Activated T-helper 2 cell treated with anti-CD3 and anti-CD28 coated beads, Interferon-gamma antibody, Interleukin-2, Interleukin-4, amounts not matched to agents 10 μg/mL and 5 μg/mL and 100 μg/mL, durations not matched to agents 14 hours and 24 hours and 36 hours (primary cell): ENCODE measurements around the gene RHBDF2. TPM values are rescaled to one million over a fixed set of nuclear protein-coding genes. Genes with fewer than 3 reads are reported as not detected.
A peak's percentile ranks its signal among the peaks of the same experiment; 100 is the strongest.

ENCODE experiments used
- DNase-seq: peaks from one replicate; pipeline ENCODE4 v3.0.0; 2021; ENCODE audit warnings: low spot score
- H3K27ac Mint-ChIP-seq: one replicate; pipeline ENCODE4 v1.8.0; 2021; ENCODE audit warnings: mixed read lengths
- H3K27me3 Mint-ChIP-seq: one replicate; pipeline ENCODE4 v1.8.0; 2021; ENCODE audit warnings: low read depth, mixed read lengths
- H3K36me3 Mint-ChIP-seq: one replicate; pipeline ENCODE4 v1.8.0; 2021; ENCODE audit warnings: low read depth, mixed read lengths
- H3K4me1 Mint-ChIP-seq: one replicate; pipeline ENCODE4 v1.8.0; 2021; ENCODE audit warnings: low read depth, mixed read lengths
- H3K4me3 Mint-ChIP-seq: one replicate; pipeline ENCODE4 v1.8.0; 2021; ENCODE audit warnings: low read depth, mild to moderate bottlenecking, moderate library complexity, mixed read lengths
- H3K9me3 Mint-ChIP-seq: one replicate; pipeline ENCODE4 v1.8.0; 2021; ENCODE audit warnings: mixed read lengths
- intact Hi-C: fragments of 100-400 bp; cut with micrococcal nuclease; formaldehyde crosslinking; loops from one replicate; pipeline ENCODE4 v1.15.1; 2023
- total RNA-seq: library from RNA; stranded (reverse); gene quantifications from 2 replicates; pipeline ENCODE4 v1.2.3, GENCODE V29; 2022

RHBDF2 gene
- total RNA-seq, 1 donor from 2014 or later: 45.3 TPM

DNA sequence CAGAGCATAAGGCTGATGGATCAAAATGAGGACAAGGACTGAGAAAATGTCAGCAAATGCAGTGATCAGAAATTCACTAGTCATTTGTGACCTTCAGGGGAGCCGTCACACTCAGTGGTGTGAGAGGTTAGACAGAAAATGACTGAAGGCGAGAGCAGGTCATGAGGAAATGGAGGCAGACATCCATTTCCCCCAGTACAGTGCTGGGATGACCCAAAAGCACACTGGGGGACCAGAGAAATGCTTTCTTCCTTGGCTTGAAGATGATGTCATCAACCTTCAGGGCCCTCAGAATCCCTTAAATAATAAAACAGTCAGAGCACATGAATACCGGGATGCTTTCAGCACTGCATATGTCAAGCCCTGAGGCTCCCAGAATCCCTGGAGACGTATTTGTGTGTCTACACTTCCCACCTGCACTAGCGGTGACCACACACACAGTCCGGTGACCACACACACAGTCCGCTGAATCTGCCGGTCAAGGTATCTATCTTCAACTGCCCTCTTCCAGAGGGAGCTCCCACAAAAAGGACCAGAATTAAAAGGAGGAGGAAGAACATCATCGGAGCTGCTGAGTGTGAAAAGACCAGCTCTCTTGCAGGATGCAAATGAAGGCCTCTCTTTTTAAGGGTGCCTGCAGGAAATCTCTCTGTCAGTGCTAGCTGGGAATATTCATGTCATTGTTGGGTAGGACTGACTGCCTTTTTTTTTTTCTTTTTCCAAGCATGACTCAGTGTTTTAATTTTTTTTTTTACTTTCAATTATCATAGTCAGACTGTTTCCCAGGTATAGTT lies 56.5 kb downstream of the RHBDF2 start:
- H3K4me3 Mint-ChIP-seq: no peak overlapping the region
- intact Hi-C loops: no loop called here
- H3K27me3 Mint-ChIP-seq: no peaks in the 10 kb centered on the region
- peak overlapping the region; percentile 53 for H3K27ac Mint-ChIP-seq
- peaks cover 75% of the 10 kb centered on the region for H3K4me1 Mint-ChIP-seq
- H3K9me3 Mint-ChIP-seq: no peaks in the 10 kb centered on the region
- peaks cover 3% of the 10 kb centered on the region for H3K36me3 Mint-ChIP-seq
- no peak for DNase-seq

DNA sequence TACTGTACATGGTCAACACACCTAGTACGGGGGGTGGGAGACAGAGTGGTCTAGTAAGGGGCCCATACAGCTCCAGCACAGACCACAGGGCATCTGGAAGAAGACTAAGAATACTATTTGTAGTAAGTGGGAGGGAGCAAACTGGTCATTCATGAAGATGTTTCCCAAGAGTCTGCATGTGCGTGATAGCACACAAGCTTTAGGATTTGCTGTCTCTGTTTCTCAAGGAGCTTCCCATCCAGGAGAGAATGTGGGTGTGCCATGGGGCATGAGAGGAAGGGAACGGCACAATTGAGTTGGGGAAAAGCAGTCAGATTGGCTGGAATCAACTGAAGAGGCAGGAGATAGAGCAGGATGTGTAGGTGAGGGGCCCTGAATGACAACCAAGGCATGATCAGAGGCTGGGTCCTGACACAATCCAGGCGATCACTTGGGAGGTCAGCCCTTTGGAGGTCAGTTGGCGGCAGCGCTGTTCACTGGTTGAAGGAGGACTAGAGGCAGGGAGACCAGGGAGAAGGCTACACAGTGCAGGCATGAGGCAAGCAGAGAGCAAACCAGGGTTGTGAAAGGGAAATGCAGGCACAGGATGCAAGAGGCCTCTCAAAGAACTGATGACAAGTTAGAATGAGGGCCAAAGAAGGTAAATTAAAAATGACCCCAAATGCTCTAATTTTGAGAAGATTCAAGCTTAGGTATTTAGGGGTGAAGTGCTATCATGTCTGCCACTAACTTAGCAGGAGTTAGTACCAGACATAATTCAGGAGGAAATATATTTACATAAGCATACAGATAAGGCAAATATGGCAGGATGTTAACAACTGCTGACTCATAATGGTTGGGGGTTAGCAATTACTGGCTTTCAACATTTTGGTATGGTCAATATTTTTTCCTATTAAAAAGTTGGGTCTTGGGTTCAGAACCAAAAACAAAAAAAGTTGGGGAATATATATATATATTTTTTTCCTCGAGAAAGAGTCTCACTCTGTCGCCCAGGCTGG lies 58.6 kb downstream of the RHBDF2 start:
- Mint-ChIP-seq H3K27me3 (no peaks in the 10 kb centered on the region), H3K4me3 (peak overlapping the region; percentile 22), H3K36me3 (peaks cover 3% of the 10 kb centered on the region), H3K4me1 (peaks cover 63% of the 10 kb centered on the region), H3K9me3 (no peaks in the 10 kb centered on the region), H3K27ac (peak overlapping the region; percentile 64)
- intact Hi-C loops: no loop called here
- no peak for DNase-seq

- Mint-ChIP-seq H3K4me1 (peaks cover 55% of the 10 kb centered on the region), H3K27me3 (no peaks in the 10 kb centered on the region), H3K9me3 (no peaks in the 10 kb centered on the region), H3K27ac (no peak overlapping the region), H3K4me3 (no peak overlapping the region), H3K36me3 (peaks cover 3% of the 10 kb centered on the region)
- DNase-seq: no peak
- intact Hi-C loops: no loop called here
These were observed 59.4 kb downstream of the RHBDF2 start for GRCh38 chr17:76441686-76442340.

GRCh38 chr17:76440751-76441362 lies 60.4 kb downstream of the RHBDF2 start:
- Mint-ChIP-seq H3K36me3 (peaks cover 3% of the 10 kb centered on the region), H3K27me3 (no peaks in the 10 kb centered on the region), H3K9me3 (no peaks in the 10 kb centered on the region), H3K27ac (no peak overlapping the region), H3K4me3 (no peak overlapping the region), H3K4me1 (peaks cover 45% of the 10 kb centered on the region)
- intact Hi-C loops: no loop called here
- no peak for DNase-seq

- no peak overlapping the region for H3K27ac Mint-ChIP-seq
- intact Hi-C loops: no loop called here
- no peaks in the 10 kb centered on the region for H3K27me3 Mint-ChIP-seq
- H3K9me3 Mint-ChIP-seq: no peaks in the 10 kb centered on the region
- peaks cover 3% of the 10 kb centered on the region for H3K36me3 Mint-ChIP-seq
- H3K4me1 Mint-ChIP-seq: peaks cover 31% of the 10 kb centered on the region
- DNase-seq: no peak
- H3K4me3 Mint-ChIP-seq: no peak overlapping the region
These were observed 61.8 kb downstream of the RHBDF2 start for GRCh38 chr17:76439314-76439928.

DNA sequence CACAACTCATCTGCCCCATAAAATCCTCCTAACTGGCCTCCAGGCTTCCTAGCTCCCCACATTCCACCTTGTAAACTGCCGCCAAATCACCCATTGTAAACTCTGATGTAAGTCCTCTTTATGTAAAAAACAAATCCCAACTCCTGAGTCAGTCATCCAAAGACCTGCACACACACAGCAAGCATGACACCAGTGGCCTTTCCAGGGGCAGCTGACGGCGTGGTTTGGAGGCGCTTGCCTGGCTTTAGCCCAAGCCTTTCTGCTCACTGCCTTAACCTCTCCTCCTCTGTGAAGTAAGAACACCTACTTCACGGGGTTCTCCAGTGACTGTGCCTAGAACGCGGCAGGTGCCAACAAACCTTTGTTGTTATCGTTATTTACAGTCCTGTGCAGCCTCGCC lies 62.3 kb downstream of the RHBDF2 start:
- Mint-ChIP-seq H3K27me3 (no peaks in the 10 kb centered on the region), H3K4me1 (peaks cover 29% of the 10 kb centered on the region), H3K9me3 (no peaks in the 10 kb centered on the region), H3K36me3 (peaks cover 3% of the 10 kb centered on the region), H3K27ac (no peak overlapping the region), H3K4me3 (no peak overlapping the region)
- intact Hi-C loops: no loop called here
- no peak for DNase-seq

DNA sequence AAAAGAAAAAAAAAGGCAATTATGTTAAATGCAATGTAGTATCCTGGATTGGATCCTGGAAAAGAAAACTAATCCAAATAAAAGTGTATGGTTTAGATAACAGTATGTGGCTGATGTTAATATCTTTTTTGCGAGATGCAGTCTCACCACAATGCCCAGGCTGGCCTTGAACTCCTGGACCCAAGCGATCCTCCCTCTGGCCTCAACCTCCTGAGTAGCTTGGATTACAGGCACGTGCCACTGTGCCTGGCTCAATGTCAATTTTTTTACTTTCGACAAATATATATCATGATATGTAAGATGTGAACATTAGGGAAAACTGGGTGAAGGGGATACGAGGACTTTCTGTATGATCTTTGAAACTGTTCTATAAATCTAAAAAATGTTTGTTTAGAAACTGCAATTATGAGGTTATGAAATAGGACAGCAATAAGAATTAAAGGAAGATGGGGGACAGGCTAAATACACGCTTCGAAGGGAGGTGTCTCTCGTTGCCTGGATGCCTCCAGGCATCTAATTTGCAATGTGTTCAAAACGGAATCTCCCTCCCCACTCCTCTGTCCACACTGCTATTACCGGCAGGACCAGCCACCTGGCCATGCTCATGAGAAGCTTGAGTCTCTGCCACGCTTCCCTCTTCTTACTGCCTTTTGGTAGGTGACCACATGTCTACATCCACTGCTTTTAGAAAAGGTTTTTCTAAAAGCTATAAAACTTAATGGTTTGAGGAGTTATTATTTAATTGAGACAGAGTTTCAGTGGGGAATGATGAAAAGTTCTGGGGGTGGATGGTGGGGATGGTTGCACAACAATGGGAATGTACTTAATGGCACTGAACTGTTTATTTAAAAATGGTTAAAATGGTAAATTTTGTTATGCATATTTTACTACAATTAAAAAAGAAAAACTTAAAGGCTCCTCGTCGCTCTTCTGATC lies 63.5 kb downstream of the RHBDF2 start:
- Mint-ChIP-seq H3K4me3 (no peak overlapping the region), H3K4me1 (peaks cover 21% of the 10 kb centered on the region), H3K27me3 (no peaks in the 10 kb centered on the region), H3K27ac (no peak overlapping the region), H3K9me3 (no peaks in the 10 kb centered on the region), H3K36me3 (no peaks in the 10 kb centered on the region)
- intact Hi-C loops: no loop called here
- no peak for DNase-seq

DNA sequence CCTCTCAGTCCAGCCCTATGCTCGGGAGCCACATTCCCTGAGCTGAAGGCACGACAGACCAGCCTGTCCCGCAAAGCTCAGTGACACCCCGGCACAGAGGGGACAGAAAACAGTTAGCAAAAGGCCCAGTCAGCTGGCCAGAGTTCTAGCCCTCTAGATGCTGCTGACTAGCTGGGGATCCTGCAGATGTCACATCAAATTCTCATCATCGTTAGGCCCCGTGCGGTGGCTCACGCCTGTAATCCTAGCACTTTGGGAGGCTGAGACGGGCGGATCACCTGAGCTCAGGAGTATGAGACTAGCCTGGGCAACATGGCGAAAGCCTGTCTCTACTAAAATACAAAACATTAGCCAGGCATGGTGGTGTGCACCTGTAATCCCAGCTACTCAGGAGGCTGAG lies 65.5 kb downstream of the RHBDF2 start:
- Mint-ChIP-seq H3K4me3 (no peak overlapping the region), H3K27me3 (no peaks in the 10 kb centered on the region), H3K4me1 (peaks cover 6% of the 10 kb centered on the region), H3K36me3 (no peaks in the 10 kb centered on the region), H3K27ac (no peak overlapping the region), H3K9me3 (no peaks in the 10 kb centered on the region)
- intact Hi-C loops: no loop called here
- no peak for DNase-seq

GRCh38 chr17:76434870-76435269 lies 66.4 kb downstream of the RHBDF2 start:
- Mint-ChIP-seq H3K4me3 (no peak overlapping the region), H3K4me1 (peaks cover 6% of the 10 kb centered on the region), H3K9me3 (no peaks in the 10 kb centered on the region), H3K27me3 (no peaks in the 10 kb centered on the region), H3K36me3 (peaks cover 4% of the 10 kb centered on the region), H3K27ac (no peak overlapping the region)
- intact Hi-C loops: no loop called here
- DNase-seq: no peak

DNA sequence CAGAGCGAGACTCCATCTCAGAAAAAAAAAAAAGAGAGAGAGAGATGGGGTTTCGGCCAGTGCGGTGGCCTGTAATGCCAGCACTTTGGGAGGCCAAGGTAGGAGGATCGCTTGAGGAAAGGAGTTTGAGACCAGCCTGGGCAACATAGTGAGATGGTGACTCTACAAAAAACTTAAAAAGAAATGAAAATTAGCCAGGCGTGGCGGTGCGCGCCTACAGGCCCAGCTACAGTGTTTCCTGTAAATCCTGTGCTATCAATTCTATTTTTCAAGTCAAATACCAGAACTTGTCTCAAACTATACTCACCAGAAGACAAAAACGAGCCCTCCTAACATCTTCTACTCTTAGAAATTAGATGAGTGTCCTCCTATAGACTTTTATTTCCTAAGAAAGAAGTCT lies 67.5 kb downstream of the RHBDF2 start:
- DNase-seq: no peak
- no peak overlapping the region for H3K27ac Mint-ChIP-seq
- peaks cover 2% of the 10 kb centered on the region for H3K4me1 Mint-ChIP-seq
- intact Hi-C loops: no loop called here
- H3K9me3 Mint-ChIP-seq: no peaks in the 10 kb centered on the region
- H3K27me3 Mint-ChIP-seq: no peaks in the 10 kb centered on the region
- H3K4me3 Mint-ChIP-seq: no peak overlapping the region
- H3K36me3 Mint-ChIP-seq: peaks cover 4% of the 10 kb centered on the region

DNA sequence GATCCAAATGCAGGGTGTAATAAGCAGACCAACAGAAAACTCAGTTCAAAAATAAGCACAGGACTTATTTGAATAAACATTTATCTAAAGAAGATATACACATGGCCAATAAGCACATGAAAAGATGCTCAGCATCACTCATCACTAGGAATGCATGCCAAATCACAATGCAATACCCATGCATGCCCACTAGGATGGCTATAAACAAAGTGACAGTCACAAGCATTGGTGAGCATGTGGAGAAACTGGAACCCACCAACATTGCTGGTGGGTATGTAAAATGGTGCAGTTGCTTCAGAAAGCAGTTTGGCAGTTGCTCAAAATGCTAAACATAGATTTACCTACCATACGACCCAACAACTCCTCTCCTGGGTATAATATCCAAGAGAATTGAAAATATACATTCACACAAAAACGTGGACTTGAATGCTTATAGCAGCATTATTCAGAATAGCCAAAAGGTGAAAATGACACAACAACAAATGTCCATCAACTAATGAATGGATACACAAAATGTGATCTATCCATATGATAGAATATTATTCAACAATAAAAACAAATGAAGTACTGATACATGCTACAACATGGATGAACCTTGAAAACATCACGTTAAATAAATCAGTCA lies 68.4 kb downstream of the RHBDF2 start:
- Mint-ChIP-seq H3K36me3 (peaks cover 4% of the 10 kb centered on the region), H3K27me3 (no peaks in the 10 kb centered on the region), H3K4me1 (peaks cover 7% of the 10 kb centered on the region), H3K9me3 (no peaks in the 10 kb centered on the region), H3K27ac (no peak overlapping the region), H3K4me3 (no peak overlapping the region)
- intact Hi-C loops: no loop called here
- DNase-seq: no peak
